HepG2 (cell line): ENCODE data around the gene AVPR2. TPM values are rescaled to one million over a fixed set of nuclear protein-coding genes. Genes with fewer than 3 reads are reported as not detected.

ENCODE experiments used
- ATAC-seq: fragments of 200-7000 bp; cut with Tn5 transposase; 3 replicates; pipeline ENCODE4 v1.9.1; 2020; ENCODE audit warnings: mild to moderate bottlenecking, moderate library complexity
- BruUV-seq: library from RNA; stranded (reverse); fragments of 400-500 nt; replicated peaks from 2 replicates; lab custom pipeline; 2021; lab: Mats Ljungman, UMichigan
- CTCF ChIA-PET: fragments of 300-600 bp; formaldehyde crosslinking; extraction: SDS; loops from one replicate; lab custom pipeline; 2021; ENCODE audit warnings: low total read pairs, inconsistent platforms, low intra/inter-chr PET ratio; lab: Yijun Ruan, JAX
- POLR2A ChIA-PET: fragments of 350-600 bp; sonication (Branson Sonifier 250); formaldehyde crosslinking; loops from one replicate; lab custom pipeline; 2020; ENCODE audit warnings: antibody characterized with exemption, inconsistent platforms; lab: Yijun Ruan, JAX
- DNase-seq: peaks from one replicate; pipeline ENCODE4 v3.0.0-alpha.2; 2015; ENCODE audit warnings: low spot score
- FAIRE-seq: peaks from 3 replicates; lab custom pipeline; 2011; peaks lifted over from hg19 to GRCh38; lab: Jason Lieb, UNC
- H2AFZ ChIP-seq: one replicate; pipeline ENCODE4 v1.6.1; 2011; ENCODE audit warnings: low read length, inconsistent platforms
- H3K27ac ChIP-seq: fragments of 300-600 bp; 3 replicates; pipeline ENCODE4 v1.8.0; 2011; ENCODE audit warnings: mixed run types, mild to moderate bottlenecking, mixed read lengths, low read length, inconsistent platforms; ENCODE audit not compliant: insufficient read depth; ENCODE audit errors: extremely low read length
- H3K27me3 ChIP-seq, 2 experiments: fragments of 200-600 bp in 1 of 2; 2 replicates in 1 of 2; 3 replicates in 1 of 2; pipeline versions ENCODE4 v1.6.0 to v1.8.0; 2011; ENCODE audit warnings: low read length in 2 of 2, mild to moderate bottlenecking in 2 of 2, moderate library complexity in 2 of 2, inconsistent platforms in 1 of 2; ENCODE audit not compliant: insufficient read depth in 2 of 2, control insufficient read depth in 1 of 2
- H3K36me3 ChIP-seq, 2 experiments: fragments of 200-600 bp in 1 of 2; replicated peaks in 1 of 2; 2 replicates in 1 of 2; 3 replicates in 1 of 2; pipeline versions ENCODE4 v1.5.1 to v1.8.0; 2011; ENCODE audit warnings: low read length in 2 of 2, inconsistent platforms in 1 of 2; ENCODE audit not compliant: insufficient read depth in 2 of 2, control insufficient read depth in 1 of 2
- H3K4me1 ChIP-seq: 2 replicates; pipeline ENCODE4 v1.5.1; 2012; ENCODE audit warnings: low read length, inconsistent platforms; ENCODE audit not compliant: insufficient read depth
- H3K4me2 ChIP-seq: 2 replicates; pipeline ENCODE4 v1.6.0; 2011; ENCODE audit warnings: low read depth, low read length, inconsistent platforms
- H3K4me3 ChIP-seq, 3 experiments: fragments of 200-600 bp in 1 of 3; sonication (generic), shearing (Covaris generic) in 1 of 3; replicated peaks in 1 of 3; 2 replicates each; pipeline ENCODE4 v1.5.1; 2011 to 2016; ENCODE audit warnings: low read length in 3 of 3, inconsistent platforms in 2 of 3, low read depth in 2 of 3, mild to moderate bottlenecking in 2 of 3, control low read depth in 1 of 3, mixed read lengths in 1 of 3; ENCODE audit not compliant: insufficient read depth in 1 of 3
- H3K79me2 ChIP-seq: one replicate; pipeline ENCODE4 v1.6.1; 2011; ENCODE audit warnings: low read length, inconsistent platforms; ENCODE audit not compliant: insufficient read depth
- H3K9ac ChIP-seq: 2 replicates; pipeline ENCODE4 v1.6.0; 2011; ENCODE audit warnings: mild to moderate bottlenecking, low read depth, low read length, inconsistent platforms; ENCODE audit not compliant: insufficient read depth
- H3K9me3 ChIP-seq: 2 replicates; pipeline ENCODE4 v1.5.1; 2012; ENCODE audit warnings: mild to moderate bottlenecking, low read length
- H4K20me1 ChIP-seq: 2 replicates; pipeline ENCODE4 v1.6.0; 2011; ENCODE audit warnings: inconsistent platforms, mild to moderate bottlenecking, low read length, moderate library complexity; ENCODE audit not compliant: insufficient read depth
- HIVEP1 ChIP-seq: sonication (generic); formaldehyde crosslinking; IDR thresholded peaks from 2 replicates; pipeline ENCODE4 v1.4.0; 2020; ENCODE audit warnings: mild to moderate bottlenecking, missing genetic modification reagents
- KLF9 ChIP-seq: IDR thresholded peaks from 2 replicates; pipeline ENCODE4 v1.6.1; 2016; ENCODE audit warnings: low read depth
- MAFF ChIP-seq: IDR thresholded peaks from 2 replicates; pipeline ENCODE4 v1.6.1; 2011; ENCODE audit warnings: low read depth, low read length, improper control_type of control experiment
- MEF2D ChIP-seq: sonication (generic); formaldehyde crosslinking; IDR thresholded peaks from 2 replicates; pipeline ENCODE4 v1.5.1; 2020; ENCODE audit warnings: mild to moderate bottlenecking, missing genetic modification reagents
- ZBTB4 ChIP-seq: sonication (generic); formaldehyde crosslinking; IDR thresholded peaks from 2 replicates; pipeline ENCODE4 v1.4.0; 2020; ENCODE audit warnings: missing genetic modification reagents, mild to moderate bottlenecking, borderline replicate concordance
- ZMAT3 ChIP-seq: sonication (generic); formaldehyde crosslinking; conservative IDR thresholded peaks from 2 replicates; pipeline ENCODE4 v1.7.0; 2021; ENCODE audit warnings: missing genetic modification reagents
- ZNF138 ChIP-seq: sonication (generic); formaldehyde crosslinking; IDR thresholded peaks from 2 replicates; pipeline ENCODE4 v1.5.0; 2020; ENCODE audit warnings: mild to moderate bottlenecking, low read depth, missing genetic modification reagents
- ZNF414 ChIP-seq: sonication (generic); formaldehyde crosslinking; IDR thresholded peaks from 2 replicates; pipeline ENCODE4 v1.5.0; 2020; ENCODE audit warnings: missing genetic modification reagents
- ZNF431 ChIP-seq: sonication (generic); formaldehyde crosslinking; IDR thresholded peaks from 2 replicates; pipeline ENCODE4 v1.9.0; 2022; ENCODE audit warnings: missing genetic modification reagents, low read depth, mild to moderate bottlenecking, borderline replicate concordance
- ZNF850 ChIP-seq: sonication (generic); formaldehyde crosslinking; conservative IDR thresholded peaks from 2 replicates; pipeline ENCODE4 v1.9.0; 2021; ENCODE audit warnings: mild to moderate bottlenecking, missing genetic modification reagents
- in situ Hi-C: cut with HindIII; loops from 2 replicates; pipeline ENCODE4 v1.10.0; 2017; ENCODE audit warnings: low pct_unique_long_range_greater_than_20kb; ENCODE audit not compliant: extremely low pct_ligation_motif_present
- intact Hi-C: fragments of 100-400 bp; cut with micrococcal nuclease; formaldehyde crosslinking; loops from one replicate; pipeline ENCODE4 v1.10.0; 2022; ENCODE audit not compliant: unreplicated experiment
- polyA plus RNA-seq, 8 experiments: library from polyadenylated mRNA; depleted of rRNA in 3 of 8; stranded (reverse) in 7 of 8; unstranded in 1 of 8; fragments of >200 nt; fragmentation: Illumina TruSeq in 4 of 8; extraction: Trizol in 4 of 8; gene quantifications; 2 replicates each; pipeline versions ENCODE4 v1.2.1 to v1.2.3, GENCODE V29; 2011 to 2016; ENCODE audit warnings: low read depth in 4 of 8, missing spikeins in 1 of 8, mixed read lengths in 1 of 8; ENCODE audit not compliant: insufficient read depth in 1 of 8
- total RNA-seq, 5 experiments: library from RNA; depleted of rRNA; stranded (reverse); fragments of >200 nt; fragmentation: Illumina TruSeq; extraction: Trizol; gene quantifications; 2 replicates each; pipeline ENCODE4 v1.2.3, GENCODE V29; 2016; ENCODE audit warnings: low read depth in 1 of 5

Gene AVPR2
- total and polyA plus RNA-seq, 2 of the 13 experiments (the other 11 are each of a cell fraction or from before 2014, with no cell fraction given), result not detected

- no peak for TF ChIP-seq ZMAT3 (CRISPR knock-in tag)
- no peak for TF ChIP-seq ZBTB4
- no peak for TF ChIP-seq ZNF850 (CRISPR knock-in tag)
- TF ChIP-seq KLF9 (CRISPR knock-in tag), result no peak
- no peak for TF ChIP-seq MEF2D (CRISPR knock-in tag)
- no peak for TF ChIP-seq ZNF138 (CRISPR knock-in tag)
- TF ChIP-seq HIVEP1, result no peak
Measured at GRCh38 chrX:153889123-153889522, 15.3 kb upstream of the AVPR2 start (continued).

GRCh38 chrX:153897899-153898298, 6.6 kb upstream of the AVPR2 start:
- H3K4me2 ChIP-seq, result no peak overlapping the region
- H3K9me3 ChIP-seq, result no peaks in the 10 kb centered on the region
- no peak overlapping the region for H3K4me3 ChIP-seq
- peaks cover 3 to 8% of the 10 kb centered on the region in 2 experiments; a peak in 2 of 5 replicates for H3K27me3 ChIP-seq
- H3K9ac ChIP-seq, result no peak overlapping the region
- no peaks in the 10 kb centered on the region for H3K36me3 ChIP-seq
- H3K27ac ChIP-seq, result no peak overlapping the region
- no peak for ATAC-seq
- H3K79me2 ChIP-seq, result no peaks in the 10 kb centered on the region
- TF ChIP-seq MAFF (no peak), ZNF431 (no peak), ZNF414 (no peak)
- FAIRE-seq, result no peak
- no TSS peak for BruUV-seq
- H2AFZ ChIP-seq, result no peak overlapping the region
- in situ Hi-C loops, result no loop called here
- no peak for DNase-seq
- intact Hi-C loops, result no loop called here
- ChIA-PET CTCF (no interaction called here), POLR2A (no interaction called here)
- no peaks in the 10 kb centered on the region for H3K4me1 ChIP-seq
- no peaks in the 10 kb centered on the region for H4K20me1 ChIP-seq
